Aorta (tissue), 5 donors: ENCODE measurements around the gene CHGA. TPM values are rescaled to one million over a fixed set of nuclear protein-coding genes. Genes with fewer than 3 reads are reported as not detected.

ENCODE experiments used
- ATAC-seq: fragments of 200-7000 bp; cut with Tn5 transposase; one replicate; pipeline ENCODE4 v1.9.1; 2022; ENCODE audit warnings: moderate library complexity; ENCODE audit not compliant: low FRiP score
- DNase-seq, 2 donors: peaks; one replicate each; pipeline ENCODE4 v3.0.0-alpha.2; 2020
- H3K27ac ChIP-seq, 2 donors: one replicate each; pipeline ENCODE4 v1.5.1; 2013; ENCODE audit warnings: low read length in 2 of 2, mild to moderate bottlenecking in 2 of 2, moderate library complexity in 2 of 2, control low read depth in 1 of 2, inconsistent platforms in 1 of 2, low read depth in 1 of 2
- H3K27me3 ChIP-seq, 2 donors: one replicate each; pipeline ENCODE4 v1.6.1; 2013; ENCODE audit warnings: control low read depth in 1 of 2, low read length in 1 of 2, mild to moderate bottlenecking in 1 of 2, moderate library complexity in 1 of 2; ENCODE audit not compliant: insufficient read depth in 2 of 2, control insufficient read depth in 1 of 2
- H3K36me3 ChIP-seq, 2 donors: one replicate each; pipeline ENCODE4 v1.6.1; 2013; ENCODE audit warnings: control low read depth in 1 of 2, low read length in 1 of 2, mild to moderate bottlenecking in 1 of 2; ENCODE audit not compliant: insufficient read depth in 2 of 2, control insufficient read depth in 1 of 2
- H3K4me1 ChIP-seq, 2 donors: one replicate each; pipeline ENCODE4 v1.6.1; 2013; ENCODE audit warnings: low read length in 2 of 2, control low read depth in 1 of 2, mild to moderate bottlenecking in 1 of 2, moderate library complexity in 1 of 2; ENCODE audit not compliant: insufficient read depth in 2 of 2, control insufficient read depth in 1 of 2
- H3K4me3 ChIP-seq, 2 donors: one replicate each; pipeline ENCODE4 v1.5.1; 2013; ENCODE audit warnings: low read length in 2 of 2, control low read depth in 1 of 2, mild to moderate bottlenecking in 1 of 2
- H3K9me3 ChIP-seq: one replicate; pipeline ENCODE4 v1.6.1; 2013; ENCODE audit warnings: mild to moderate bottlenecking, low read length; ENCODE audit not compliant: control insufficient read depth
- WGBS, 2 donors: extraction: QIAGEN DNeasy Blood & Tissue Kit; methylation state at CpG; one replicate each; pipeline ENCODE4 v1.1.7; 2013; 5-methylcytosine and 5-hydroxymethylcytosine counted together
- intact Hi-C, 2 donors: fragments of 100-400 bp; cut with DNase I; formaldehyde crosslinking; loops; one replicate each; pipeline versions ENCODE4 v1.14.2 to v1.15.0; 2022
- polyA plus RNA-seq, 2 donors: library from polyadenylated mRNA; stranded (reverse); fragments of 200-250 nt; gene quantifications; one replicate each; pipeline ENCODE4 v1.2.3, GENCODE V29; 2013
- total RNA-seq, 2 donors: library from RNA; stranded (reverse); fragmentation: NEBNext Ultra II Directional; extraction: Animal tissue kit (Norgen Biotek cat#: 25700); gene quantifications; one replicate each; pipeline ENCODE4 v1.2.1, GENCODE V29; 2021
- donor health status: healthy with polysubstance abuse.
- donor health status: Bipolar disorder and iron deficiency.
- donor health status: DM: no; HTN: no; CAD: no.
- donor health status: DM: no; HTN: no; CAD: no.
- donor health status: DM: yes; HTN: yes; CAD: no.

CHGA gene
- total and polyA plus RNA-seq, 4 donors: 0.13 to 4.8 TPM; not detected in 2

GRCh38 chr14:92982956-92983355 is 60.0 kb downstream of the CHGA start:
- no peak for ATAC-seq
- intact Hi-C loops: no loop called here
- Histone ChIP-seq H3K27ac (no peak overlapping the region), H3K4me3 (no peak overlapping the region), H3K36me3 (no peaks in the 10 kb centered on the region), H3K4me1 (peaks cover 0 to 3% of the 10 kb centered on the region in 2 donors), H3K27me3 (no peaks in the 10 kb centered on the region), H3K9me3 (no peaks in the 10 kb centered on the region)
- DNase-seq: peak in 1 of 2 donors; percentile 47
- 85 to 92% methylated on average over 8 of the region's 8 CpGs for WGBS, 2 donors

GRCh38 chr14:92984082-92984788 is 61.3 kb downstream of the CHGA start:
- intact Hi-C loops: no loop called here
- no peaks in the 10 kb centered on the region for H3K36me3 ChIP-seq
- 80 to 83% methylated on average over 5 of the region's 5 CpGs for WGBS, 2 donors
- DNase-seq (peak in 1 of 2 donors; percentile 34), ATAC-seq (no peak)
- peaks cover 0 to 3% of the 10 kb centered on the region in 2 donors for H3K4me1 ChIP-seq
- H3K27me3 ChIP-seq: no peaks in the 10 kb centered on the region
- H3K9me3 ChIP-seq: no peaks in the 10 kb centered on the region
- no peak overlapping the region for H3K4me3 ChIP-seq
- no peak overlapping the region for H3K27ac ChIP-seq

Other genes with a start within 250 kb of the CHGA start
- gene LGMN, start 174.5 kb upstream of the CHGA start, total RNA-seq: 100 to 1,000 TPM in 1 of 2 donors, 10 to 100 TPM in 1; 90.0 to 164 TPM
- 100 to 1,000 TPM in 1 of 2 donors, 10 to 100 TPM in 1; 86.0 to 106 TPM for gene LGMN, start 174.5 kb upstream of the CHGA start, polyA plus RNA-seq
- gene GOLGA5, start 128.8 kb upstream of the CHGA start, total RNA-seq: 10 to 100 TPM; 32.7 to 33.6 TPM
- 10 to 100 TPM; 25.4 to 31.8 TPM for gene GOLGA5, start 128.8 kb upstream of the CHGA start, polyA plus RNA-seq
- gene ITPK1, start 192.8 kb downstream of the CHGA start, total RNA-seq: 10 to 100 TPM; 50.8 to 69.5 TPM
- 10 to 100 TPM; 39.7 to 57.5 TPM for gene ITPK1, start 192.8 kb downstream of the CHGA start, polyA plus RNA-seq